Measurements from ENCODE around the gene A4GALT. TPM values are rescaled to one million over a fixed set of nuclear protein-coding genes. Genes with fewer than 3 reads are reported as not detected.

A4GALT gene
- total RNA-seq, 2 experiments from 2014 or later: 56.0 to 61.5 TPM

DNA sequence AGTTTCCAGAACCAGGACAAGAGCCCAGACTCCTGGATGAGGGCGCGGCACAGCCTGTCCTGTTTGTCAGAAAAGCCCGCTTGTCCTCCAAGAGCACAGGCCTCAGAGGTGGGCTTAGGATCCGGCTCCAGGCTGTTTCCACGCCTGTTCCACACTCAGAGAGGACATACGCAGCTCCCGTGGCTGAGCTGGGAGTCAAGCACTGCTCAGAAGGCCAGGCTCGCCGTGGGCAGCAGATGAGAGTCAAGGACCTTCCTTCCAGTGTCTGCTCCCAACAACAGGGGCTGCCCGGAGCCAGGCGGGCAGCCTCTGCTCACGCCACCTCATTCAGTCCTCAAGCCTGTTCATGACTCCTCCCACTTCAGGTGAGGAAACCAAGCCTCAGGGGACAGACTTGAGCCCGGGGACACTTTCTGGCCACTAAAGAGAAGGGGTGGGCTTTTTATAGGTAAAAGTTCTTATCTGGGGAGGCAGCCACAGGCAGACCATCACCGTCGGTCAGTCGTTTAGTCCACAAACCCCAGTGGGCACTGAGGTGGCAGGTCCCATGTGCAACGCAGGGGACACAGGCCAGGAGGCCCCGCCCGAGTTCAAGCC, 75.2 kb downstream of the A4GALT start:
- POLR2A ChIA-PET: no interaction called here
- H3K27ac ChIP-seq (ENCODE audit: low read depth, low read length, poor library complexity, severe bottlenecking): no peak overlapping the region

DNA sequence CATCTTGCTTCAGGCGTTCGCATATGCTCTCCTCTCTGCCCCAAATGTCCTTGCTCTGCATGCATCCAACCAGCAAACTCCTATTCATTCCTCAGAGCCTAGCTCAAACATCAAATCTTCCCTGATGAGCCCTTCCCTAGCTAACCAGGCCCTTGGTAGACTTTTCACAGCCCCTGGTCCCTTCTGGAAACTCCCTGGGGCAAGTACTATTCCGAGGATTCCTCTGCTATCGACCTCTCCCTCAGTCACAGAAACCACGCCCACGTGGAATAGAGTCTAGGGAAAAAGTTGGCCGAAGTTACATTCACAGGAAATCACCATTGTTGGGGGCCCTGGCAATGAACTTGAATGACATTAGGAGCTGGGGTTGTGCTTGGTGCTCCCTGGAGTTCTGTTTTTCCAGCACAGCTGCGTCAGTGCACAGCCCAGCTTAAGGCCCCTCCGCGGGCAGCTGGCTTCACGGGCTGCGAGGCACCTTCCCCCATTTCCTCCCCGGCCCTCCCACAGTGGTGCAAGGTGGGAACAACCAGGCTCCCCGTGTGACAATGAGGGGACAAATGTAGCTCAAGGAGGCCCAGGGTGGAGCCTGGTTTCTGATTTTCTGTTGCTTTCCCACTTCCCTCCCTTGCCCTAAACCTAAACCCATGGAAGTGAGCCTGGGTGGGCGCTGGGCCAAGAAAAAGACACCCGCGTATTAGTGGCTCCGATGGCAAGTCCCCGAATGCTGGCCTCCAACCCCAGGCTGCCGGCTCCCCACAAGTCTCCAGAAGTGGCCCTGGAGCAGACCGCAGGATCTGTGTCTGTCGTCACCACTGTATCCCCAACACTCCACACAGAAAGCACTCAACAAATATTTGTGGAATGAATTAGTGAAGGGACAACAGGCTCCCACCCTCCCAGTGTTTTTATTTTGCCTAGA, 76.0 kb downstream of the A4GALT start:
- Histone ChIP-seq H3K79me2 (ENCODE audit: insufficient read depth, low read depth, low read length) (peaks cover 30% of the 10 kb centered on the region; the same call in 1 of the 2 replicates), H3K4me2 (ENCODE audit: low read length) (no peak overlapping the region)
- intact Hi-C loops (cut with micrococcal nuclease; ENCODE audit: unreplicated experiment): no loop called here

More for the DNA sequence above, 75.2 kb downstream of the A4GALT start:
- peaks cover 33% of the 10 kb centered on the region for H3K4me1 ChIP-seq (ENCODE audit: insufficient read depth, low read length, poor library complexity, severe bottlenecking)
- H2AFZ ChIP-seq (ENCODE audit: low read length): no peak overlapping the region
- no peak for TF ChIP-seq EZH2phosphoT487 (IDR thresholded peaks at IDR 0.05; ENCODE audit: borderline replicate concordance, low read depth, low read length)
- TF ChIP-seq, protein P1, sequence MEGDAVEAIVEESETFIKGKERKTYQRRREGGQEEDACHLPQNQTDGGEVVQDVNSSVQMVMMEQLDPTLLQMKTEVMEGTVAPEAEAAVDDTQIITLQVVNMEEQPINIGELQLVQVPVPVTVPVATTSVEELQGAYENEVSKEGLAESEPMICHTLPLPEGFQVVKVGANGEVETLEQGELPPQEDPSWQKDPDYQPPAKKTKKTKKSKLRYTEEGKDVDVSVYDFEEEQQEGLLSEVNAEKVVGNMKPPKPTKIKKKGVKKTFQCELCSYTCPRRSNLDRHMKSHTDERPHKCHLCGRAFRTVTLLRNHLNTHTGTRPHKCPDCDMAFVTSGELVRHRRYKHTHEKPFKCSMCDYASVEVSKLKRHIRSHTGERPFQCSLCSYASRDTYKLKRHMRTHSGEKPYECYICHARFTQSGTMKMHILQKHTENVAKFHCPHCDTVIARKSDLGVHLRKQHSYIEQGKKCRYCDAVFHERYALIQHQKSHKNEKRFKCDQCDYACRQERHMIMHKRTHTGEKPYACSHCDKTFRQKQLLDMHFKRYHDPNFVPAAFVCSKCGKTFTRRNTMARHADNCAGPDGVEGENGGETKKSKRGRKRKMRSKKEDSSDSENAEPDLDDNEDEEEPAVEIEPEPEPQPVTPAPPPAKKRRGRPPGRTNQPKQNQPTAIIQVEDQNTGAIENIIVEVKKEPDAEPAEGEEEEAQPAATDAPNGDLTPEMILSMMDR (conservative IDR thresholded peaks at IDR 0.05; ENCODE audit: low read length): no peak
- CTCF ChIA-PET (ENCODE audit: unreplicated experiment): no interaction called here
- intact Hi-C loops (cut with micrococcal nuclease; ENCODE audit: unreplicated experiment): no loop called here
- H3K36me3 ChIP-seq (ENCODE audit: insufficient read depth, low read length): no peaks in the 10 kb centered on the region
- no peak for DNase-seq (ENCODE audit: low spot score)
- H3K9me2 ChIP-seq (ENCODE audit: insufficient read depth, low read length): no peaks in the 10 kb centered on the region
- peaks cover 6% of the 10 kb centered on the region; the same call in 1 of the 2 replicates for H4K20me1 ChIP-seq (ENCODE audit: insufficient read depth, low read length)
- H3K9me3 ChIP-seq (ENCODE audit: low read length): no peaks in the 10 kb centered on the region
- no TSS peak for BruUV-seq (replicated peaks)
- no peak overlapping the region for H3K4me3 ChIP-seq (ENCODE audit: low read depth, low read length, poor library complexity, severe bottlenecking)
- peak overlapping the region; percentile 37; the same call in 1 of the 2 replicates for H3K4me2 ChIP-seq (ENCODE audit: low read length)
- peaks cover 30% of the 10 kb centered on the region; the same call in 1 of the 2 replicates for H3K79me2 ChIP-seq (ENCODE audit: insufficient read depth, low read depth, low read length)

More for the DNA sequence above, 76.0 kb downstream of the A4GALT start:
- H3K9me3 ChIP-seq (ENCODE audit: low read length): no peaks in the 10 kb centered on the region
- no TSS peak for BruUV-seq (replicated peaks)
- ChIA-PET CTCF (ENCODE audit: unreplicated experiment) (no interaction called here), POLR2A (interaction anchor here (2.0 kb wide), 1 partner anchor 11 kb away, joined by 6 read pairs; no protein-coding TSS in a partner anchor)
- H3K27ac ChIP-seq (ENCODE audit: low read depth, low read length, poor library complexity, severe bottlenecking): no peak overlapping the region
- no peak overlapping the region for H3K4me3 ChIP-seq (ENCODE audit: low read depth, low read length, poor library complexity, severe bottlenecking)
- no peak for DNase-seq (ENCODE audit: low spot score)
- TF ChIP-seq, protein P1 (conservative IDR thresholded peaks at IDR 0.05; ENCODE audit: low read length): no peak
- no peak for TF ChIP-seq EZH2phosphoT487 (IDR thresholded peaks at IDR 0.05; ENCODE audit: borderline replicate concordance, low read depth, low read length)
- no peaks in the 10 kb centered on the region for H3K9me2 ChIP-seq (ENCODE audit: insufficient read depth, low read length)
- no peak overlapping the region for H2AFZ ChIP-seq (ENCODE audit: low read length)
- H3K4me1 ChIP-seq (ENCODE audit: insufficient read depth, low read length, poor library complexity, severe bottlenecking): peaks cover 31% of the 10 kb centered on the region
- no peaks in the 10 kb centered on the region for H3K36me3 ChIP-seq (ENCODE audit: insufficient read depth, low read length)
- H4K20me1 ChIP-seq (ENCODE audit: insufficient read depth, low read length): peaks cover 6% of the 10 kb centered on the region; the same call in 1 of the 2 replicates

Measured in OCI-LY7 (cell line).